AG04449 (cell line): ENCODE data around the gene ERP27.

Experiments
- CTCF ChIA-PET: fragments of 350-600 bp; formaldehyde crosslinking; extraction: SDS; loops from one replicate; lab custom pipeline; 2021; ENCODE audit warnings: antibody characterized with exemption; lab: Yijun Ruan, JAX
- POLR2A ChIA-PET: fragments of 400-600, 350-600 bp; formaldehyde crosslinking; extraction: SDS; loops from one replicate; lab custom pipeline; 2020; ENCODE audit warnings: antibody characterized with exemption, inconsistent platforms; lab: Yijun Ruan, JAX
- DNase-seq: peaks from one replicate; pipeline ENCODE4 v3.0.0-alpha.2; 2010; ENCODE audit warnings: low read depth, low spot score
- H3K4me3 ChIP-seq: 2 replicates; pipeline ENCODE4 v1.5.1; 2011; ENCODE audit warnings: low read depth, mild to moderate bottlenecking, control low read depth, low read length
- TF ChIP-seq, protein P1 (sequence below): IDR thresholded peaks from one replicate; pipeline ENCODE4 v1.5.1; 2011; ENCODE audit warnings: mild to moderate bottlenecking, moderate library complexity, low read length, control low read depth, inconsistent platforms; ENCODE audit not compliant: insufficient read depth; ENCODE audit errors: missing control alignments

ERP27 gene

GRCh38 chr12:14962797-14963196, 24.5 kb upstream of the ERP27 start:
- TF ChIP-seq, protein P1, sequence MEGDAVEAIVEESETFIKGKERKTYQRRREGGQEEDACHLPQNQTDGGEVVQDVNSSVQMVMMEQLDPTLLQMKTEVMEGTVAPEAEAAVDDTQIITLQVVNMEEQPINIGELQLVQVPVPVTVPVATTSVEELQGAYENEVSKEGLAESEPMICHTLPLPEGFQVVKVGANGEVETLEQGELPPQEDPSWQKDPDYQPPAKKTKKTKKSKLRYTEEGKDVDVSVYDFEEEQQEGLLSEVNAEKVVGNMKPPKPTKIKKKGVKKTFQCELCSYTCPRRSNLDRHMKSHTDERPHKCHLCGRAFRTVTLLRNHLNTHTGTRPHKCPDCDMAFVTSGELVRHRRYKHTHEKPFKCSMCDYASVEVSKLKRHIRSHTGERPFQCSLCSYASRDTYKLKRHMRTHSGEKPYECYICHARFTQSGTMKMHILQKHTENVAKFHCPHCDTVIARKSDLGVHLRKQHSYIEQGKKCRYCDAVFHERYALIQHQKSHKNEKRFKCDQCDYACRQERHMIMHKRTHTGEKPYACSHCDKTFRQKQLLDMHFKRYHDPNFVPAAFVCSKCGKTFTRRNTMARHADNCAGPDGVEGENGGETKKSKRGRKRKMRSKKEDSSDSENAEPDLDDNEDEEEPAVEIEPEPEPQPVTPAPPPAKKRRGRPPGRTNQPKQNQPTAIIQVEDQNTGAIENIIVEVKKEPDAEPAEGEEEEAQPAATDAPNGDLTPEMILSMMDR: no peak
- no peak for DNase-seq
- ChIA-PET CTCF (no interaction called here), POLR2A (no interaction called here)
- H3K4me3 ChIP-seq: no peak overlapping the region

DNA sequence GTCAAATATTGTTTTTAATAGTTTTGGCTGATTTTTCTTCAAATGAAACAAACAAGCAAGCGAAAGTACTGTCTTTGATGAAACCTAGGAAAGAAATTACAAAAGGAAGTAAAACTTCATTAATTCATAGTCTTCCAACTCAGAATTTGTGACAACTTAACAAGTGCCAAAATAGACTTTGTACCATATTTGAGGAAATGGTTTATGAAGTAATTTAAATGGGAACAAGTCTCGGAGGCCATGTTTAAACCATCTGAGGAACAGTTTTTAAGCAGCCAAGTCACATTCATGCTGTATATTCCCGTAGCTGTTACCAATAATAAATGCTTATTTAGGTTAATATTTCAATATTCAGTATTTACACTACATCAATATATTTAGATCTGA, 23.8 kb upstream of the ERP27 start:
- H3K4me3 ChIP-seq: no peak overlapping the region
- ChIA-PET POLR2A (no interaction called here), CTCF (no interaction called here)
- TF ChIP-seq, protein P1: no peak
- DNase-seq: no peak

DNA sequence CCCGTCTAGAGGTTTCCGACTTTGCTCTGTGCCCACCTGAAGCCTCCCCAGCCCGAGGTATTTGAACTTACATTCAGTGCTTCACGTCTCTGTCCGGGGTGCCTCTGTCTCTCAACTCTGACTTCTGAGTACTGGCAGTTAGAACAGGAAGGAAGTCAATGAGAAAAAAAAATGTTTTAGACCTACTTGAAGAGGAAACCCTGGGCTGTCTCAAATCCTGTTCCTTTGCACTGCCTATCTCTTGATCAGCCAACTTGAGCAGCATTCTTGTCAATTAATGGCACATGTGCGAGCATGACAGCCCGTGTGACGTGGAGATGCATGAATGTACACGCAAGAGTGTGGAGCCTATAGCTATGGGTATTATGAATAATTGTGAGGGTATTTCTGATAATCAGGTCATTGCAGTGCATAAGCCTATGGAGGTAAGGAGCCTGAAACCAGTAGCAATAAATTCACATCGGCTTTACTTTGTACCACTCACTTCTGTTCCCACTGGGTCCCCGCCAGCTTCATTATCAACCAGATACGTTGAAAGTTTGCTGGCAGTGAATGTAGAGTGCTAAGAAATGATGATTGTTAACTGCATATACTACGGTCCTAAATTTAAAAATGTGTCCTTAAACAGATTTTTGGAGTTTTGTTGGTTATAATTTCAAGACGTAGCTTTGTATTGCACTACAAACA, 23.3 kb upstream of the ERP27 start, which contains the start of gene ARHGDIB:
ARHGDIB (minus strand) TSS at position 136 of the 687 bp plus-strand sequence. CDS start 10,889 bp downstream, outside the sequence.
- POLR2A ChIA-PET: no interaction called here
- no peak for DNase-seq

DNA sequence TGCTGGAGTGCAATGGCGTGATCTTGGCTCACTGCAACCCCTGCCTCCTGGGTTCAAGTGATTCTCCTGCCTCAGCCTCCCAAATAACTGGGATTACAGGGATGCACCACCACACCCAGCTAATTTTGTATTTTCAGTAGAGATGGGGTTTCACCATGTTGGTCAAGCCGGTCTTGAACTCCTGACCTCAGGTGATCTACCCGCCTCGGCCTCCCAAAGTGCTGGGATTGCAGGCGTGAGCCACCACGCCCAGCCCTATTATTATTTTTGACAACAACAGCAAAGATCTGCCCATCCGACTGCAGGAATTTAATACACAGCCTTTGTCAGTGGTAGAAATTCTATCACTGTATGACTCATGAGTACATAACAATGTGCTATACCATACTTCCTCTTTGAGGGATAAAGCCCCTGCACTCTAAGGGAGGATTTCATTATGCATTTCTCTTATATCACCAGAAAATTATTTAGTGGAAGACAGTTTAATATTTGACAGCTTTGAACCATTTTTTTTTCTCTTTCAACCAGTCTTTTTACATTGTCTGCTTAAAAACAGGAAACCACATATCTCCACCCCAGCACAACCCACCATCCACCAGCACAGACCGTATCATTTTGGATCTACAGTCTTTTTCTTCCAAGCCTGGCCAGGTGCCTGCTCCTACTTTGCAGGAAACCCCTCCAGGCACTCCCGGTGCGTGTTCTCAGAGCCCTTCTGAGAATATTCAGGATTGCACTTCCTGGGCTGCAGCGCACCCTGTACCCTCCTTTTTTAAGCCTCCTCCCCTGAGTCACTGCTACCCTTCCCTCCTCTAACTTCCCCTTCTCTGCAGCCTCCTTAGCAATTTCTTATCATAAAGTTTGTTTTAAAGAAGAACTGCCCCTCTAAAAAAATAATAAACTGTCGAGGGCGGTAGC, 22.5 kb upstream of the ERP27 start:
- ChIA-PET CTCF (no interaction called here), POLR2A (no interaction called here)
- TF ChIP-seq, protein P1: no peak
- DNase-seq: no peak
- H3K4me3 ChIP-seq: no peak overlapping the region; the same call in 1 of the 2 replicates

More for the DNA sequence above, 23.3 kb upstream of the ERP27 start, which contains the start of gene ARHGDIB:
- CTCF ChIA-PET: no interaction called here
- TF ChIP-seq, protein P1: no peak
- H3K4me3 ChIP-seq: no peak within 1 kb of the TSS; the same call in 1 of the 2 replicates

DNA sequence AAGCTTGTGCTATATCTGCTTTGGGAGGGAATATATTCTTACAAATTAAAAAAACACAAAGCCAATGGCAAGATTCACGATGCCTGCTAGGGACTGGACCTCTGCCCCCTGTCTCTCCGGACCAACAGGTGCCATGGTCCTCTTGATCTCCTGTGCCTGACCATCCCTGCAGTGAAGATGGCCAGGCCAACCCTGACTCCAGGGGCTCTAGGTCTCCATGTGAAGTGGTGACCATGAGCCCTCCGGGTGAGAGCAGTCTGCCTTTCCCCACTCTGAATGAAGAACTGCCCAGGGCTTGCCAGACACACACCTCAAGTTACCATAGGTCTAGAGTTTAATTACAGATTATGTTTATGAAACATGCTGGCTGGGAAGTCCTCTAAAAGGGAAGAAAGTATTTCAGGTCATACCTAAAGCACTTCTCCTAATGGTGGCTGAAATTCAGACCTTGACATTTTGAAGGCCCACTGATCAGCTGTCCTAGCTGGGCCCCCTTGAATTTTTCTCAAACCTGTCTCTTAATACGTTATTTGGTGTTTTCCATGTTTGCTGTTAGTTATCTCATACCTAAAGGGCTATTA, 21.7 kb upstream of the ERP27 start:
- CTCF ChIA-PET: no interaction called here
- H3K4me3 ChIP-seq: no peak overlapping the region
- no peak for DNase-seq
- POLR2A ChIA-PET: no interaction called here
- TF ChIP-seq, protein P1: no peak
